Measurements from ENCODE around the gene NCKAP1. TPM values are rescaled to one million over a fixed set of nuclear protein-coding genes. Genes with fewer than 3 reads are reported as not detected.

The NCKAP1 gene
- total RNA-seq, 2 donors from 2014 or later, result 19.8 to 59.9 TPM

GRCh38 chr2:182866095-182866460, 172.2 kb downstream of the NCKAP1 start:
- DNase-seq (peak in 2 of 4 donors; percentile 11 to 12), ATAC-seq (peak; percentile 22)
- Histone ChIP-seq H3K36me3 (replicated peaks in 1 of 2; ENCODE audit: insufficient read depth in 1 of 2, low read depth in 2 of 2) (no peaks in the 10 kb centered on the region), H3K9me3 (no peaks in the 10 kb centered on the region), H3K27ac (no peak overlapping the region), H3K4me1 (peaks cover 23% of the 10 kb centered on the region), H3K4me3 (no peak overlapping the region), H3K27me3 (no peaks in the 10 kb centered on the region)
- no peak for TF ChIP-seq POLR2A (IDR thresholded peaks at IDR 0.05)
- no peak for TF ChIP-seq CTCF (IDR thresholded peaks at IDR 0.05)
- intact Hi-C loops (cut with DNase I), result no loop called here
- 41 to 43% methylated on average over 10 to 19 of the region's 19 CpGs for WGBS, 2 donors

DNA sequence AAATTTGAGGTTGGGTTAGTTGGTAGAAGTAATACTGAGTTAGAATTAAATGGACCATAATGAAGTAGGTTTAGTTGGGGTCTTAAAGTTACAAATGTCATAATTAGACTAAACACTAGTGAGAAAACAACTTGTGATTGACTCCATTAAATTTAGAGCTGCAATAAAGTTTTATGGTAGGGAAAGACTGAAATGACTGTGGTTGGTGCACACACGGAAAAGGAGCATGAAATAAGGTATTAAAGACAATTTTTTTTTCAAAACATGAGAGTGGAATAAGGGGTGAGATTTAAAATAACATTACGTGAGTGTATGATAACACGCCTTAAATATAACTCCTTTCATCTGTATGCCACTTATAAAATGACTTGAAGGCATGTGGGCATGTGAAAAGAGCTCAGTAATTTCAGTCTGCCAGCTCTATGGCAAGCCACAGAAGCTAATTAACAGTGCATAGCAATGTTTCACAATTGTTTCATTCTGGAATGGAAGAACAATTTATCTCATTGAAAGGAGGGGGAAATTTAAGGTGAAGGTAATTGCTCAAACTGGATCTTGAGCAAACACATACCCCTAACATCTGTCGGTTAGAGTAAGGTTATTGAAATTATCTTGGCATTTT, 173.2 kb downstream of the NCKAP1 start:
- Histone ChIP-seq H3K4me3 (no peak overlapping the region), H3K9me3 (no peaks in the 10 kb centered on the region), H3K27ac (no peak overlapping the region), H3K36me3 (replicated peaks in 1 of 2; ENCODE audit: insufficient read depth in 1 of 2, low read depth in 2 of 2) (no peaks in the 10 kb centered on the region), H3K4me1 (peaks cover 23% of the 10 kb centered on the region), H3K27me3 (no peaks in the 10 kb centered on the region)
- WGBS, 2 donors, result 82 to 87% methylated on average over 4 of the region's 4 CpGs
- intact Hi-C loops (cut with DNase I), result no loop called here
- TF ChIP-seq CTCF (IDR thresholded peaks at IDR 0.05) (no peak), POLR2A (IDR thresholded peaks at IDR 0.05) (no peak)
- DNase-seq (no peak), ATAC-seq (no peak)

DNA sequence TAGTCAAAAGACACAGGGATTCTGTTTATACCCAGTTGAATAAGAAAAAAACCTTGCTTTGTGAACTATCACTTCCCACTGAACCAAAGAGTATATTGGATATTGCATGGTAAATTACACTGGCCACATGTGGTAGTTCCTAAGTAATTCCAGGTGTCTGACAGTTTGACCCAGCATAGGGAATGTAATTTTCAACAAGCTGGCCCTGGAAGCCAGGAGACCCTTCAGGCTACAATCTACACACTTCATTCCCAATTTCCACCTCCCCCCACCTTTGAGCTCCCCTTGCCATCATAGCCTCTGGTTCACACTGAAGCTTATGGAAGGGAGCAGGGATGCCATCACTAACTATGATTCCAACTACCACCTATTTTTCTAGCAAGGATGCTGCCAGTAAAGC, 174.6 kb downstream of the NCKAP1 start:
- Histone ChIP-seq H3K4me3 (no peak overlapping the region), H3K27ac (no peak overlapping the region), H3K36me3 (replicated peaks in 1 of 2; ENCODE audit: insufficient read depth in 1 of 2, low read depth in 2 of 2) (no peaks in the 10 kb centered on the region), H3K27me3 (no peaks in the 10 kb centered on the region), H3K9me3 (no peaks in the 10 kb centered on the region), H3K4me1 (peaks cover 23% of the 10 kb centered on the region)
- intact Hi-C loops (cut with DNase I), result no loop called here
- no peak for DNase-seq
- no peak for TF ChIP-seq POLR2A (IDR thresholded peaks at IDR 0.05)
- TF ChIP-seq CTCF (IDR thresholded peaks at IDR 0.05), result no peak
- ATAC-seq, result no peak

DNA sequence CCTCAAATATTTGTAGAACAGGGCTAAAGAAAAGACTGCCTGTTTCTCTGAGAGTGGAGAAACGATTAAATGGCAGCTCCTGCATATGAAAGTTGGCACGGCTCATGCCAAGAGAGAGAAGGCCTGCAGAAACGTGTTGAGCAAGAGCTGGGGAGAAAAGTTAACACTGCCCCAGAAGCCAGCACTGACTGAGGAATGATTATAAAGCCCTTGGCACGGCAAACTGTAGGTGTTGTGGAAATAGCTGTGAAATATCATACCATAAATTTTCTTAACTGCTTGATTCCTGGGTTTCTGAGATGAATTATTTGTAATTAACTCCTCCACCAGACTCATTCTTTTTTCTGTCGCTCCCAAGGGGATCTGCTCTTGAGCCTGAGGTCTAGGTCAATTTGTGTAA, 176.2 kb downstream of the NCKAP1 start:
- ATAC-seq, result peak; percentile 54
- H3K27ac ChIP-seq, result no peak overlapping the region

More for the DNA sequence above, 176.2 kb downstream of the NCKAP1 start:
- 19 to 29% methylated on average over 5 of the region's 5 CpGs for WGBS, 2 donors
- TF ChIP-seq CTCF (IDR thresholded peaks at IDR 0.05), result no peak
- no peak for TF ChIP-seq POLR2A (IDR thresholded peaks at IDR 0.05)
- intact Hi-C loops (cut with DNase I), result no loop called here
- no peak overlapping the region for H3K4me3 ChIP-seq
- no peaks in the 10 kb centered on the region for H3K27me3 ChIP-seq
- no peaks in the 10 kb centered on the region for H3K9me3 ChIP-seq
- DNase-seq, result peak; percentile 26 to 45 (median 32)
- peaks cover 19% of the 10 kb centered on the region for H3K4me1 ChIP-seq
- no peaks in the 10 kb centered on the region for H3K36me3 ChIP-seq (replicated peaks in 1 of 2; ENCODE audit: insufficient read depth in 1 of 2, low read depth in 2 of 2)

Measured in body of pancreas (tissue), 4 donors.